GM23248 (cell line): ENCODE results near the gene ARHGEF4. TPM values are rescaled to one million over a fixed set of nuclear protein-coding genes. Genes with fewer than 3 reads are reported as not detected.

Experiments used
- DNase-seq: peaks from one replicate; pipeline ENCODE4 v3.0.0-alpha.2; 2015
- H2AFZ ChIP-seq: fragments of 200-600 bp; sonication (generic); 2 replicates; pipeline ENCODE4 v1.6.1; 2016; ENCODE audit warnings: antibody characterized with exemption
- H3F3A ChIP-seq: fragments of 200-600 bp; sonication (generic); 2 replicates; pipeline ENCODE4 v1.6.1; 2016; ENCODE audit warnings: mild to moderate bottlenecking, antibody characterized with exemption, mixed run types; ENCODE audit not compliant: insufficient read depth
- H3K27ac ChIP-seq: fragments of 200-600 bp; sonication (generic); 2 replicates; pipeline ENCODE4 v1.5.1; 2016; ENCODE audit warnings: mild to moderate bottlenecking
- H3K27me3 ChIP-seq: fragments of 200-600 bp; sonication (generic); replicated peaks from 2 replicates; pipeline ENCODE4 v1.6.1; 2016; ENCODE audit warnings: mild to moderate bottlenecking; ENCODE audit not compliant: insufficient read depth
- H3K36me3 ChIP-seq: fragments of 200-600 bp; sonication (generic); 2 replicates; pipeline ENCODE4 v1.6.1; 2016; ENCODE audit warnings: low read depth, mild to moderate bottlenecking
- H3K4me1 ChIP-seq: fragments of 200-600 bp; sonication (generic); 2 replicates; pipeline ENCODE4 v1.6.1; 2016; ENCODE audit warnings: mild to moderate bottlenecking; ENCODE audit not compliant: insufficient read depth
- H3K4me2 ChIP-seq: fragments of 200-600 bp; sonication (generic); one replicate; pipeline ENCODE4 v1.6.1; 2016; ENCODE audit warnings: mild to moderate bottlenecking; ENCODE audit not compliant: unreplicated experiment
- H3K4me3 ChIP-seq: fragments of 200-600 bp; sonication (generic); 2 replicates; pipeline ENCODE4 v1.5.1; 2016; ENCODE audit warnings: mild to moderate bottlenecking
- H3K79me2 ChIP-seq: fragments of 200-600 bp; sonication (generic); 2 replicates; pipeline ENCODE4 v1.6.1; 2016; ENCODE audit warnings: mild to moderate bottlenecking; ENCODE audit not compliant: insufficient read depth
- H3K9ac ChIP-seq: fragments of 200-600 bp; sonication (generic); 2 replicates; pipeline ENCODE4 v1.6.1; 2016; ENCODE audit warnings: mild to moderate bottlenecking
- H3K9me2 ChIP-seq: fragments of 200-600 bp; sonication (generic); 2 replicates; pipeline ENCODE4 v1.6.1; 2016; ENCODE audit warnings: mixed run types, mild to moderate bottlenecking, moderate library complexity; ENCODE audit not compliant: insufficient read depth
- H3K9me3 ChIP-seq: fragments of 200-600 bp; sonication (generic); one replicate; pipeline ENCODE4 v1.6.1; 2017; ENCODE audit warnings: low read depth
- H4K20me1 ChIP-seq: fragments of 200-600 bp; sonication (generic); 2 replicates; pipeline ENCODE4 v1.6.0; 2016; ENCODE audit not compliant: insufficient read depth
- EZH2 ChIP-seq: fragments of 200-600 bp; sonication (generic); IDR thresholded peaks from 2 replicates; pipeline ENCODE4 v1.6.1; 2018; ENCODE audit warnings: antibody characterized with exemption, mild to moderate bottlenecking; ENCODE audit not compliant: insufficient read depth, poor library complexity, severe bottlenecking
- EZH2phosphoT487 ChIP-seq: fragments of 200-600 bp; sonication (generic); IDR thresholded peaks from 2 replicates; pipeline ENCODE4 v1.6.1; 2018; ENCODE audit warnings: antibody characterized with exemption, moderate library complexity, mild to moderate bottlenecking, low read depth; ENCODE audit not compliant: insufficient read depth
- WGBS, 2 experiments: methylation state at CpG; one replicate each; pipeline ENCODE4 v1.1.6; 2015 to 2017; ENCODE audit warnings: low lambda C conversion rate in 2 of 2, low coverage in 1 of 2; ENCODE audit errors: missing lambda C conversion rate in 2 of 2; 5-methylcytosine and 5-hydroxymethylcytosine counted together
- in situ Hi-C: fragments of 300-500 bp; cut with MboI; formaldehyde crosslinking; loops from 2 replicates; pipeline ENCODE4 v1.15.0; 2020
- polyA plus RNA-seq: library from polyadenylated mRNA; unstranded; fragments of >200 nt; fragmentation: Nextera tagmentation; extraction: Ambion mirVana; gene quantifications from 2 replicates; pipeline ENCODE4 v1.2.1, GENCODE V29; 2016
- total RNA-seq: library from RNA; depleted of rRNA; stranded (reverse); fragments of >200 nt; shearing (Covaris generic); gene quantifications from 2 replicates; pipeline ENCODE4 v1.2.3, GENCODE V29; 2014

Gene ARHGEF4
- total and polyA plus RNA-seq, 2 experiments from 2014 or later: 7.4 to 26.0 TPM

DNA sequence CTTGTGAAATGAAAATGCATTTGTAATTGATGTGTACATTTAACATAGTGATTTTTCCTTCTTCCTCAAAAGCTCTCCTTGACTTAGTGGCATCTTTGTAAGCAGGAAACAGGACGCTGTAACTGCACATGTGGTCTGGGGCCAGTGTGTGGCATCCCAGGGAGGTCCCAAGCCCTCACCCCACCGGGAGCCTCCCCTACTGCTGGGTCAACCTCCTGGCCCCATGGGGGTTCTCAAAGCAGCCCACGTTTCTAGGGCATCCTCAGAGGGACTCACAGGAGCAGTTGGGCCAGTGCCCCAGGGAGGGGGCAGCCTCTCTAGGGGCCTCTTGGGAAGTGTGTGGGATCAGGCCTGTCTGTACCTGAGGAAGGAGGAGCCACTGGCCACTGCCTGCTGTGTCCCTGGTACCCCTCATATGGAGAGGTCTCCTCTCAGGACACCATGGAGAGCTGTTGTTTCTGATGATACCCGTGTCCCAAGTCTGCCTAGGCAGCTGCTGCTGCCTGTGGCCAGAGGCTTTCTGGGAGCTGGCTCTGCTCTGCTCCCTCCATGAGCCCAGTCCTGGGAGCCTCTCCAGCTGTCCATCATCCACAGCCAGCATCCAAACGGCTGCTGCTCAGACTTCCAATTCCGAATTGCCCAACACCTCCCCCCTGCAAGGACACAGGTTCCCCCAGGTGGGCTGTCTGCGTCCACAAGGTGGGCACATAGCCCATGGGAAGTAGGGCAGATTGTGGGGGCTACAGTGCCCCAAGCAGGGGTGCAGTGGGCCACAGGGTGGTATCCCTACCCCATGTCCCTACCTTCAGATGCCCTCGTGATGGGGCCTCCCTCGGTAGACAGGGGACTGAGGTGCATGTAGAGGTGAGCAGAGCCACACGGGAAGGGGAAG, 13.4 kb downstream of the ARHGEF4 start:
- Histone ChIP-seq H3K27me3 (no peaks in the 10 kb centered on the region; the same call in 1 of the 2 replicates), H3K9ac (no peak overlapping the region), H3K36me3 (no peaks in the 10 kb centered on the region), H3K9me2 (no peaks in the 10 kb centered on the region), H3K4me2 (no peak overlapping the region), H2AFZ (no peak overlapping the region), H3K4me1 (no peaks in the 10 kb centered on the region), H3K9me3 (no peaks in the 10 kb centered on the region), H3K4me3 (no peak overlapping the region), H3K79me2 (no peaks in the 10 kb centered on the region), H3F3A (no peaks in the 10 kb centered on the region), H3K27ac (no peak overlapping the region), H4K20me1 (no peaks in the 10 kb centered on the region)
- no peak for TF ChIP-seq EZH2
- no peak for TF ChIP-seq EZH2phosphoT487
- in situ Hi-C loops: no loop called here
- no peak for DNase-seq
- 25 to 29% methylated on average over 10 of the region's 10 CpGs for WGBS, 2 experiments

- Histone ChIP-seq H3K4me1 (no peaks in the 10 kb centered on the region), H3K9ac (no peak overlapping the region), H3K27me3 (no peaks in the 10 kb centered on the region; the same call in 1 of the 2 replicates), H3K27ac (no peak overlapping the region), H3F3A (no peaks in the 10 kb centered on the region), H4K20me1 (no peaks in the 10 kb centered on the region), H3K9me3 (no peaks in the 10 kb centered on the region), H3K79me2 (no peaks in the 10 kb centered on the region), H3K36me3 (no peaks in the 10 kb centered on the region), H3K9me2 (no peaks in the 10 kb centered on the region), H3K4me3 (no peak overlapping the region), H2AFZ (no peak overlapping the region), H3K4me2 (no peak overlapping the region)
- no peak for TF ChIP-seq EZH2
- no peak for TF ChIP-seq EZH2phosphoT487
- in situ Hi-C loops: no loop called here
- WGBS, 2 experiments: 58 to 66% methylated on average over 21 to 26 of the region's 26 CpGs
- no peak for DNase-seq
Measured at GRCh38 chr2:130850788-130851623, 14.3 kb downstream of the ARHGEF4 start.

DNA sequence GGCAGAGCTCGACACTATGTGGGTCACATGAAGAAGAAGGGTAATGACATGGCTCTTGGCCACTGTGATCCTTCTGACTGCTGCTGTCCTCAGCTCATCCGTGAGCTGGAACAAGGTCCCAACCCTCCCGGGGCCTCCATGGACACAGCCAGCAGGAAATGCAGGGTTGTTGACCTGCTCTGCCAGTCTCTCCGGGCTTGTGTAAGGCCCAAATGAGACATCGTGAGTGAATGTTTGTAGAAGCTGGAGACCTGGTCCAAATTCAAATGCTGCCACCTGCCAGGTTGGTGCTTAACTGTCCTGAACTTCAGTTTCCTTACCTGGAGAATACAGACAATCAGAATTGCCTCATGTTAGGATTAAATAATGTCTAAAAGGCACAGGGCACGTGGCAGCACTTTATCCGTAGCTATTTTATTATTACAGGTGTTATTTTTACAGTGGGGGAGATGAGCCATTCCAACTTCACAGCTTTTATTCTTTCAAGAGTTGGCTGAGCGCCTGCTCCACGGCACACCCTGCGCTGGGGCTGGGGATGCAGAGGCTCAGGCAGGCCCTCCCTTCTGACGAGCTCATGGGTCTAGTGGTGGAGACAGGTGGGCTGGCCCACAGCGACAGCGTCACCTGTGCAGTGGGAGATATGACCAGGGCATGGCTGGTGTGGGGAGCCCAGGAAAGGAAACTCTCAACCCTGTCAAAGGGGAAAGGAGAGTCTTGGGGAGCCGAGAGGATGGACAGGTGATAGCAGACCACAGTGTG, 15.1 kb downstream of the ARHGEF4 start:
- H3K9ac ChIP-seq: no peak overlapping the region
- no peaks in the 10 kb centered on the region for H4K20me1 ChIP-seq
- TF ChIP-seq EZH2 (no peak), EZH2phosphoT487 (no peak)
- DNase-seq: no peak
- WGBS, 2 experiments: 43 to 47% methylated on average over 14 of the region's 14 CpGs
- no peaks in the 10 kb centered on the region for H3K9me3 ChIP-seq
- in situ Hi-C loops: no loop called here
- no peak overlapping the region for H2AFZ ChIP-seq
- no peaks in the 10 kb centered on the region for H3K36me3 ChIP-seq
- no peak overlapping the region for H3K4me2 ChIP-seq
- no peaks in the 10 kb centered on the region for H3K9me2 ChIP-seq
- no peaks in the 10 kb centered on the region for H3K79me2 ChIP-seq
- H3K27ac ChIP-seq: no peak overlapping the region
- no peaks in the 10 kb centered on the region; the same call in 1 of the 2 replicates for H3K27me3 ChIP-seq
- H3F3A ChIP-seq: no peaks in the 10 kb centered on the region
- H3K4me3 ChIP-seq: no peak overlapping the region
- H3K4me1 ChIP-seq: no peaks in the 10 kb centered on the region

- Histone ChIP-seq H3K9me3 (no peaks in the 10 kb centered on the region), H3K27ac (no peak overlapping the region), H3K4me3 (no peak overlapping the region), H3K27me3 (no peaks in the 10 kb centered on the region; the same call in 1 of the 2 replicates), H3K9ac (no peak overlapping the region), H3K36me3 (no peaks in the 10 kb centered on the region), H3K4me2 (no peak overlapping the region), H3K79me2 (no peaks in the 10 kb centered on the region), H4K20me1 (no peaks in the 10 kb centered on the region), H3F3A (no peaks in the 10 kb centered on the region), H3K4me1 (no peaks in the 10 kb centered on the region), H2AFZ (no peak overlapping the region), H3K9me2 (no peaks in the 10 kb centered on the region)
- TF ChIP-seq EZH2: no peak
- no peak for TF ChIP-seq EZH2phosphoT487
- in situ Hi-C loops: no loop called here
- no peak for DNase-seq
- WGBS, 2 experiments: 42 to 55% methylated on average over 15 to 18 of the region's 18 CpGs
Measured at GRCh38 chr2:130852521-130853115, 15.9 kb downstream of the ARHGEF4 start.
